OCI-LY3 (cell line): ENCODE results near the gene PYHIN1.

Source experiments
- CTCF ChIP-seq: fragments of 200-600, 300-600 bp; sonication (generic); IDR thresholded peaks from 2 replicates; pipeline ENCODE4 v1.5.1; 2014; ENCODE audit warnings: antibody characterized with exemption, low read length, low read depth
- EZH2phosphoT487 ChIP-seq: fragments of 200-600 bp; shearing (Covaris generic); IDR thresholded peaks from 2 replicates; pipeline ENCODE4 v1.6.1; 2018; ENCODE audit warnings: antibody characterized with exemption, mixed run types, low read depth

DNA sequence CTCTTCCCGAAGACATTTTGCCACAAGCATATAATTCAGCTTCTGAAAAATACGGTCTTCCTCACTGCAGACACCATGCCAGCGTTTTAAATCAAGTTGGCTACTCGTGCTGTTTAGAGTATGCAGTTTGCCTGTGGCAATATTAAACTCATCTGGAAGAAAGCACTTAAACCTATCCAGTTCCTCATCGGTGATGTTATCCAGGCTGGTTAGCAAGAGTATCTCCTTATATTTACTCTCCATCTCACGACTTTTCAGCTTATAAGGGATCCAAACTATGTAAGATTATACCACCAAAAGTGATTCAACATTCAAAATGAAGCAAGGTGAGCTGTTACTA lies 68.7 kb downstream of the PYHIN1 start:
- TF ChIP-seq CTCF (no peak), EZH2phosphoT487 (no peak)
